ENCODE measurements around the gene GABPB2.

The GABPB2 gene

DNA sequence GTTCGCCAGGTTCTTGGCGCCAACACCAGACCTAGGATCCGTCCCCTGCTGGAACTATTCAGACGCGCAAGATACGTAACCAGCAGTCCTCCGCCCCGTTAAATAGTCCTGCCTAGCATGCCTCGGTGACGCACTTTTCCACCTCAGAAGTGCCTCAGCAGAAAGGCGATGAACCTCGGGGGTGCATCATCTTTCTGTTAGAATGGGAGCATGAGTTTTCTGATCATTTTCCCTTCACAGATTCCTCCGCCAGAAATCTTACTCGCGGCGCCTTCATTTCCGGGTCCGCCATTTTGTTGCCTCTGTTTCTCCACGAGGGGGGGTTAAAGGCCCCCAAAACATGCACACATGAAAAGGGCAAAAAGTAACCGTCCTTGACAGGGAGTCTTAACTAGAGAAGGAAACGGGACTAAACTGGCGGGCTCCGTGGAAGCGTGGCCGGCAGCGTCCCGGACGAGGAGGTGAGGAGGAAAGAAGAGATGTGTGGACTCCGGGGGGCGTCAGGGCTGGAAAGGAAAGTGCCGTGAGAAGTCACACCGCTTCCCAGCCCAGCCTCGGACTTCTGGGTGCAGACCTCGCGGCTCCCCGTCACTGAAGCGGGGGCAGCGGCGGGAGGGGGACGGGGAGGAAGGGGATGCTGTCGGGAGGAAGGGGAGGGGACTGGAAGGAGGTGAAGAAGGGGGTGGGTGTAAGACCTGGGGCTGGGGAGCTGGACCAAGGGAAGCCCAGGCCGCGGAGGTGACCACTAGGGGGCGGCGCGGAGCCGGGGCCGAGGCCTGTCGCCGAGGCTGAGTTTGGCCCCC is at the start of gene GABPB2:
Gene GABPB2, plus strand, starts transcription at position 288 of the 803 bp plus-strand sequence. CDS start 17,429 bp downstream, outside the sequence.
- FAIRE-seq = no peak

DNA sequence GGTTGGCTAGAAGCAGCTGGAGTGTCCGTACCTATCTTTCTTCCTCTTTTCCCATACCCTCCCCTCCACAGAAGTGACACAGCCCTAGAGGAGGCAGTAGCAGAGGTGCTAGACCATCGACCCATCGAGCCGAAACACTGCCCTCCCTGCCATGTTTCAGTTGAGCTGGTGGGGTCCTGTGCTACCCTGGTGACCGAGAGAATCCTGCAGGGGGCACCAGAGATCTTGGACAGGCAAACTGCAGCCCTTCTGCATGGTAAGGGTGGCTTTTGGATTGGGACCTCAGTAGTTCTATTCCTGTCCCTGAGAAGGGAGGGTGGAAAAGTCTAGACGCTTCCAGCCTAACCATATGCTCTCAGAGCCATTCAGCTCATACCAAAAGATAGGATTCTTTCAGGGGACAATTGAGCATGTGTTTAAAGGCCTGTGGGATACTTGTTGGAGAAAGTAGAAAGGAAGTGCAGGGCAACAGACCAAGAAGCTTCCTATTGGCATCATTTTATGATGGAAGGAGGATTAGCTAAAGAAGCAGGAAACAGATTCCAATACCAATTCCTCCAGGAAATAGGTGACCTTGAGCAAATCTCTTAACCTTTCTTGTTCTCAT is 45.9 kb upstream of the GABPB2 start:
- peak; percentile 42 for FAIRE-seq

DNA sequence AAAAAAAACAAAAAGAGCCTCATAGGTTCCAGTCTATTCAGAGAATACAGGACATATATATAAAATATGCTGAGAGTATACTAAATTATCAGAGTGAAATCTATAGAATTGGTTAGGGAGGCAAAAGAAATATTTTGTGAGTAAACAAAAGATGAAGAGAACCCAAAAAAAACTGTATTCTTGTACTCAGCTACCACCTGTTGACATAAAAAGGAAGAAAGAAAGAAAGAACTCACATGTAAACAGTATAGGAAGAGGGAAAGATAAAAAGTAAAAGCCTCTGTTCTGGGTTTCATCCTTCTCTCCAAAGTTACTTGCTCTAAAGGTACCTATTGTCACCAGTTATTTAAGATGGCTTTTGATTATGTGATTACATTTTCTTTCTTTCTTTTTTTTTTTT is 44.1 kb upstream of the GABPB2 start:
- no peak for FAIRE-seq

DNA sequence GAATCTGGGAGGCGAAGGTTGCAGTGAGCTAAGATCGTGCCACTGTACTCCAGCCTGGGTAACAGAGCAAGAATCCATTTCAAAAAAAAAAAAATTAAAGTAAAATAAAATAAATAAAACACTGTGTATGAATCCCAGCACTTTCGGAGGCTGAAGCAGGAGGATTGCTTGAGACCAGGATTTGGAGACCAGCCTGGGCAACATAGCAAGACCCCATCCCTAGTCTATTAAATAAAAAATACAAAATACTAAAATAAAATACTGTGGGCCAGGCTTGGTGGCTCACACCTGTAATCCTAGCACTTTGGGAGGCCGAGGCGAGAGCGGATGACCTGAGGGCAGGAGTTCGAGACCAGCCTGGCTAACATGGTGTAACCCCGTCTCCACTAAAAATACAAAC is 38.4 kb upstream of the GABPB2 start:
- FAIRE-seq = no peak

DNA sequence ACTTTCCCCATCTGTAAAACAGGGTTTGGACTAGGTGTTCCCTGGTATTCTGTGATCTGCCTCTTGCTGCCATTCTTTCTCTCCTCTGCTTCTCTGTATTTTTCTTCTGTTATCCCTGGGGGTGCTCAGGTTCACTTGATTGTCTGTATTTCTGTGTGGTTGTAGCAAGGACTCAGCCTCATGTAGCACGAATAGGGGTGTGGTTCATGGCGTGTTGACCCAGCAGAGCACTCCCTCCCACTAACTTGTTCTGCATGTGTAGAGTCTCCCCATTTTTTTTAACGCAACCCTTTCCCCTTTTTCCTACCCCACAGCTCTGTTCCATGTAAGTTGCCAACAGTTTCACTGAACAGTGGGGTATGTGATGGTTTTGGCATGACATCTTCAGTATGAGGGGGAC is 35.4 kb upstream of the GABPB2 start:
- no peak for FAIRE-seq

DNA sequence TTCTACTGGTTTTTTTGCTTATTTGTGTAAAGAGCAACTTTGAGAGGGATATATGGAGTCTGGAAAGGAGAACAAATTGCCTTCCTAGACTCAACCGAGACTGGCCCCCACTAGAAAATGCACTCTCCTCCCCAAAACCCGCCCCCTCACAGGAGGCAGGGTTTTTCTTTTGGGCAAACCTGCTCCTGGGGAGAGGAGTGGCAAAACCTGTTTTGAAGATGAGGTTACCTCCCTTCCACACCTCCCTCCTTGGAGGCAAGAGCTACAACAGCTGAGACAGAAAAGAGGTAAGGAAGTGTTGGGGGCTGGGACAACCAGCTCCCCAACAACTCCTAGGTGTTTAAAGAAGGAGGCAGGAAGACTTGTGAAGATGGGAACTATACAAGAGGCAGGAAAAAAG is 34.2 kb upstream of the GABPB2 start, which contains the start of gene BNIPL:
Gene BNIPL, plus strand, starts transcription at position 231 of the 400 bp plus-strand sequence. Its CDS starts 140 bp downstream, at position 371.
- no peak for FAIRE-seq

DNA sequence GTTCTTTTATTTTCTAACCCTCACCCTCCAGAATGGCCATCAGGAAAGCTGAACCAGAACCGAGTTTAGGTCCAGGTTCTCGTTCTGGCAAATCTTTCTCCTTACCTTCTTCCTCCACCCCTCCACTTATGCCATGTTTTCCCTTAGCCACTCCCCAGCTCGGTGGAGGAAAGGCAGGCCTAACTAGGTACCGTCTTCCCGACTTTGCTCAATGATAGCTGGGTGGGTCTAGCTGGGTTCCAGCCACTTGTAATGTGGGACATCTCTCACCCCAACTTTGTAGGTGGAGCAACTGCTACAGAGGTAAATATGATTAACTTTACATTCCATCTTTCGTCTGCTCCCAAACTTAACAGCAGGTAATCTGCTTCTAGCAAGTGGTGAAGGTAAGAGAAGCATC is 33.5 kb upstream of the GABPB2 start:
- FAIRE-seq = no peak

DNA sequence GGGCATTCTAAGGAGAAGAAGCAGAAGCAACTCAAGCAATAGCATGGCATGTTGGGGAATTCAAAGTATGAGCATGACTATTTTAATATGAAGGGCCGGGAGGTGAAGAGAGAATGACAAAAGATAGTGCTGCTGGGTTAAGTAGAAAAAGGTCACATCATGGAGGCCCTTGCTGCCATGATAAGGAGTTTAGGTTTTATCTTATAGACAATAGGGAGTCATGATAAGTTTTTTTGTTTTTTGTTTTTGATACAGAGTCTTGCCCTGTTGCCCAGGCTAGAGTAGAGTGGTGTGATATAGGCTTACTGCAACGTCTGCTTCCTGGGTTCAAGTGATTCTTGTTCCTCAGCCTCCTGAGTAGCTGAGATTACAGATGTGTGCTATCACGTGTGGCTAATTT is 31.0 kb upstream of the GABPB2 start:
- no peak for FAIRE-seq

DNA sequence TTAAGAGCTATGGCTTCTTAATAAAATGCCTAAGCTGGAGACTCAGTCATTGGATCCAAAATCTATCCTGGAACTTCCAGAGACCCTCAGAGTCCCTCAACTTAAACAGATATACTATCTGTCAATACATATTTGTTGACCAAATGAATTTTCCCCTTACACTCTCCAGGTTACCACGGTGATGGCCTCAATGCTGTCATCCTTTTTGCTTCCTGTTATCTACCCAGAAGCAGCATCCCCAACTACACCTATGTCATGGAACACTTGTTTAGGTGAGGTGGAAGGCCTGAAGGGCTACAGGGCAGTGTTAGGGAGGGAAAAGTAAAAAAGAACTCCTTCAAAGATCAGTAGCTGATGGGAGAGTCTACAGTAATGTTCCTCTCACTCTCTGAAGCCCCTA is 27.4 kb upstream of the GABPB2 start:
- no peak for FAIRE-seq

DNA sequence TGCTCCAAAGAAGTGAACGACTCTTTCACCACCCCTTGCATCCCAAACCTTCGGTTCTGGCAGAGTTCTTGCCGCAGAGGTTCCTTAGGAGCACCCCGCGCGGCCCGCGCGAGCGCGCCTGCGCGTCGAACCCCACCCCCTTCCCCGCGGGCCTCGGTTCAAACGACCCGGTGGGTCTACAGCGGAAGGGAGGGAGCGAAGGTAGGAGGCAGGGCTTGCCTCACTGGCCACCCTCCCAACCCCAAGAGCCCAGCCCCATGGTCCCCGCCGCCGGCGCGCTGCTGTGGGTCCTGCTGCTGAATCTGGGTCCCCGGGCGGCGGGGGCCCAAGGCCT is 23.0 kb upstream of the GABPB2 start, which contains the start of gene C1orf56:
Gene C1orf56, plus strand, starts transcription at position 161 of the 334 bp plus-strand sequence. Its CDS starts 97 bp downstream, at position 258.
- no peak for FAIRE-seq

DNA sequence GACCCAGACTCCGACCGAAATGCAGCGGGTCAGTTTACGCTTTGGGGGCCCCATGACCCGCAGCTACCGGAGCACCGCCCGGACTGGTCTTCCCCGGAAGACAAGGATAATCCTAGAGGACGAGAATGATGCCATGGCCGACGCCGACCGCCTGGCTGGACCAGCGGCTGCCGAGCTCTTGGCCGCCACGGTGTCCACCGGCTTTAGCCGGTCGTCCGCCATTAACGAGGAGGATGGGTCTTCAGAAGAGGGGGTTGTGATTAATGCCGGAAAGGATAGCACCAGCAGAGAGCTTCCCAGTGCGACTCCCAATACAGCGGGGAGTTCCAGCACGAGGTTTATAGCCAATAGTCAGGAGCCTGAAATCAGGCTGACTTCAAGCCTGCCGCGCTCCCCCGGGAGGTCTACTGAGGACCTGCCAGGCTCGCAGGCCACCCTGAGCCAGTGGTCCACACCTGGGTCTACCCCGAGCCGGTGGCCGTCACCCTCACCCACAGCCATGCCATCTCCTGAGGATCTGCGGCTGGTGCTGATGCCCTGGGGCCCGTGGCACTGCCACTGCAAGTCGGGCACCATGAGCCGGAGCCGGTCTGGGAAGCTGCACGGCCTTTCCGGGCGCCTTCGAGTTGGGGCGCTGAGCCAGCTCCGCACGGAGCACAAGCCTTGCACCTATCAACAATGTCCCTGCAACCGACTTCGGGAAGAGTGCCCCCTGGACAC is 22.5 kb upstream of the GABPB2 start:
- no peak for FAIRE-seq

DNA sequence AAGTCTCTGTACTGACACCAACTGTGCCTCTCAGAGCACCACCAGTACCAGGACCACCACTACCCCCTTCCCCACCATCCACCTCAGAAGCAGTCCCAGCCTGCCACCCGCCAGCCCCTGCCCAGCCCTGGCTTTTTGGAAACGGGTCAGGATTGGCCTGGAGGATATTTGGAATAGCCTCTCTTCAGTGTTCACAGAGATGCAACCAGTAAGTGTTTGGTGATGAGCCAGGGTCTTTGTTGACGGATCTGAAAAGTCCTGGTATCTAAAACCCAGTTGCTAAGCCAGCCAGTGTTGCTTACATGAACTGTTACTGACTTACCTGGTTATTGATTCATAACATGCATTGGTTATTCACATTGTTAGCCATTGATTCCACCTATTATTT is 21.9 kb upstream of the GABPB2 start:
- FAIRE-seq = no peak

DNA sequence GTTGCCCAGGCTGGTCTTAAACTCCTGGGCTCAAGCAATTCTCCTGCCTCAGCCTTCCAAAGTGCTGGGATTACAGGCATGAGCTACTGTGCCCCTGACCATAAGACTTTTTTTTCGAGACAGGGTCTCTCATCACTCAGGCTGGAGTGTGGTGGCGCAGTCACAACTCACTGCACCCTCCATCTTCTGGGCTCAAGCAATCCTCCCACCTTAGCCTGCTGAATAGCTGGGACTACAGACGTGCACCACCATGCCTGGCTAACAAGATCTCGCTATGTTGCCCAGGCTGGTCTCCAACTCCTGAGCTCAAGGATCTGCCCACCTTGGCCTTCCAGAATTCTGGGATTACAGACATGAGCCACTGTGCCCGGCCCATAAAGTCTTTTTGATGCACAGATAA is 21.1 kb upstream of the GABPB2 start:
- no peak for FAIRE-seq

DNA sequence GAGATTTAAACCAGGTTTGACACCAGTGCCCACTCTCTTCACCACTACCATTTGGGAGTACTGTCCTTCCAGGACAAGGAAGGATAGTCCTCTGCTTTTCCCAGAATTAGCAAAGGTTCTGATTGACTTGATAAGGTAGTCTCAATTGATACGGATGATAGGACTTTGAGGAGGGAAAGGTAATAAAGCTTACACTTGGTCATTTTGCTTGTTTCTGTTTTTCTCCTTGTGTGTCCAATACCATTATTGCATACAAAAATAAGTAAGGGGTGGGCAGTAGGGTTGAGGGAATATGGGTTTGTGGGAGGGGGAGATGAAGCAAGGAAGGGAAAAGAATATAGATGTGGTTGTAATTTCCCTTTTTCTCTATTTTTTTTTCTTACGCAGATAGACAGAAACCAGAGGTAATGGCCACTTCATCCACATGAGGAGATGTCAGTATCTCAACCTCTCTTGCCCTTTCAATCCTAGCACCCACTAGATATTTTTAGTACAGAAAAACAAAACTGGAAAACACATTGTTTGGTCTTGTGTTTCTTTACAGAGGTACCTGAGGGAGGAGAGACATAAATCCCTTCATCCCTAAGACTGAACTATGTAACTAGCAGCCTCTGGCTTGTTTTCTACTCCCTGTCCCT is 20.4 kb upstream of the GABPB2 start:
- FAIRE-seq = no peak

DNA sequence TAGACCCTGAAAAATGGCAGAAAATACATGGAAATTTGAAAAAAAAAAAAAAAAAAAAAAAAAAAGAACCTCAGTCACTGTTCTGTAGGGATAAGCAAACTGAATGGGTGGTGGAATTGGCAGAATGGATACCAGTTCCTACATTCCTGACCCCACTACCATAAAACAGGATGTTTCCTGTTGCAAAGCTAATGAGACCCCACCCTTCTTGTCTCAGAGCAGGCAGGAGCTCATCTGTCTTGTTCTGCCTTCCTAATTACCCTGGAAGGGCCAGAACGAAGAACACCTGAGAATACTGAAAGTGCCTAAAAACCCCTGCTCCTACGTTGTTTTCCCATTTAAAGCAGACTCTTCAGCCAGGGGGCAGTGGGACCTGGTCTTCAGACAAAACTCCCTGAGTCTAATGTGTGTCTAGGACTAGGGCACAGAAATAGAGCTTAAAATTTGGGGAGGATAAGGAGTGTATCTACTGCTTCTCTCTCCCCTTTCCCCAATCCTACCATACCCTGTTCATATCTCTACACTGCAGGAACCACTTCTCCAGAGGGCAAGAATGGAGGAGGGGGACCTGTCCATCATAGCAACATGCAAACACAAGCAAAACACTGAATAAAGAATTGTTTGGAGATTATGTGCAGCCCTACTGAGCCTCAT is 19.1 kb upstream of the GABPB2 start:
- no peak for FAIRE-seq

DNA sequence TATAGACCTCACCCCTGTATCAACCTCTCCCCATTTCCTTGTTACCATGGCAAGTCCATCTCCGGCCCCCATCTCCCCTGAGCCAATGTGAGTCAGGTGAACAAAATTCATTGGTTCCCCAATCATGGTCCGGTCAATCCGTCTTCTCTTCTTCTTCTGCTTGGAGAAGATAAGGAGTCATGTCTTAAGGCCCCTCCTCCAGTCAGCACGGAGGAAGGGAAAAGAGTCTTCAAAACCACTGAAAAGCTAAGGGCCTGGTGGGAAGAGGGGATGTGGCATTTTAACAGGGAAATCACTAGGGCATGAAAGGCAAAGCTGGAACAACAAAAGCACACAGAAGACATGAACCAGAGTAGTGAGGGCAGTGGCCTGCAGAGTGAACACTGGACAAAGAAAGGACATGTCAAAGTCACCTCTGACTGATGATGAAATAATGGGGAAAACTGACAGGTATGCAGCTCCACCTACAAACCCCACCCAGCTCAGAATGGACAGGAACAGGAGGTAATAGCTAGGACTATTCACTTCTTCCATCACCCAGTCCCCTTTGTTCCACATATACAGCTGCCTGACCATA is 15.5 kb upstream of the GABPB2 start:
- FAIRE-seq = no peak

DNA sequence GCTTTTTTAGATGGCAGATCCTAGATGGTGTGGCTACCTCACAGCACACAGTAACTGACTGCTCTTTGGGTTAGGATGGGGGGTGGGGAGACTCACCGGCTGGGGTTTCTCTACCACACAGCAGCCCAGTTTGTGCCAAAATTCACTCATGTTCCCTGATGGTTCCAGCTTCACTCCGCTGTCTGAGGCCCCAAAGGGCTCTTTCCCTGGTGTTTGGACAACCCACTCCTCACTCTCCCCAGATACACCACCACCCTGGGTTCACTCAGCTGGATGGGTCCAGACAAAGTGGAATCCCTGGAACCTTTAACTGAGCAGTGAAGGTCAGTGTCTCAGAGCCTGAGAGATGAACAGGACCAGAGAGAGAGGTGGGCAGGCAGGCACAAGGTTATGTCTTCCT is 15.0 kb upstream of the GABPB2 start:
- no peak for FAIRE-seq

DNA sequence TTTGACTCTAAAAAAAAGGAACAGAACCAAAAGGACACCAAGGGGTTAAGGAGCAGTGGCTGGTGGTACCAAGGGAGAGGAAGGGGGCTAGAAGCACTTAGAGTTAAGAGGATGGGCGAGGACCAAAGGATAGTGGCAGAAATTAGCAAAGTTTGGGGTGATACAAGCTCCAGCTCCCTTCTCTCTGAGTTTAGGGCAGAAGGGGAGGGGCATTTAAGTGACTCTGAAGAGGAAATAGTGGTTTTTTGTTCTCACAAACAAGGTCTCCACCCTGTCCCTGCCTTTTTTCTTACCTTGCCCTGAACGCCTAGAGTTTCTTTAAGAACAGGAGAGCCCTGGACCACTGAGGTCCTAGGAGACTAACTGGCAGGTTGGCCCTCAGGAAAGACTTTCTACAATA is 14.4 kb upstream of the GABPB2 start:
- no peak for FAIRE-seq

DNA sequence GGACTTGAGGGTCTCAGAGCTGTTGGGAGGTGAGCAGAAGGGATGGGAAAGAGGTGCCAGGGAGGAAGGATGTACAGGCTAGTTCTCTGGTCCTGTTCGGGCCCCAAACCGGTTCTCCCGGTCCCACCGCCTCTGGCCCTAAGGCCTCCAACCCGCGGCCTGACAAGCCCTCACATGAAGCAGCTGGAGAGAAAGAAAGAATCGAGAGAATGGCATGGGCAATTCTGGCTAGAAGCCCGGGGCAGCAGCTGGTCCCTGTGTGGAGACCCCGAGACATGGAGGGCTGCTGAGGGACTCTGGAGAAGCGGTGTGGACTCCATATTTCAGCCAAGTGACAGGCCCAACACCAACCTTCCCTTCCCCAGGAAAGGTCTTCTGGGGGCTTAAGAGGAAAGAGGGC is 11.9 kb upstream of the GABPB2 start:
- FAIRE-seq = no peak

DNA sequence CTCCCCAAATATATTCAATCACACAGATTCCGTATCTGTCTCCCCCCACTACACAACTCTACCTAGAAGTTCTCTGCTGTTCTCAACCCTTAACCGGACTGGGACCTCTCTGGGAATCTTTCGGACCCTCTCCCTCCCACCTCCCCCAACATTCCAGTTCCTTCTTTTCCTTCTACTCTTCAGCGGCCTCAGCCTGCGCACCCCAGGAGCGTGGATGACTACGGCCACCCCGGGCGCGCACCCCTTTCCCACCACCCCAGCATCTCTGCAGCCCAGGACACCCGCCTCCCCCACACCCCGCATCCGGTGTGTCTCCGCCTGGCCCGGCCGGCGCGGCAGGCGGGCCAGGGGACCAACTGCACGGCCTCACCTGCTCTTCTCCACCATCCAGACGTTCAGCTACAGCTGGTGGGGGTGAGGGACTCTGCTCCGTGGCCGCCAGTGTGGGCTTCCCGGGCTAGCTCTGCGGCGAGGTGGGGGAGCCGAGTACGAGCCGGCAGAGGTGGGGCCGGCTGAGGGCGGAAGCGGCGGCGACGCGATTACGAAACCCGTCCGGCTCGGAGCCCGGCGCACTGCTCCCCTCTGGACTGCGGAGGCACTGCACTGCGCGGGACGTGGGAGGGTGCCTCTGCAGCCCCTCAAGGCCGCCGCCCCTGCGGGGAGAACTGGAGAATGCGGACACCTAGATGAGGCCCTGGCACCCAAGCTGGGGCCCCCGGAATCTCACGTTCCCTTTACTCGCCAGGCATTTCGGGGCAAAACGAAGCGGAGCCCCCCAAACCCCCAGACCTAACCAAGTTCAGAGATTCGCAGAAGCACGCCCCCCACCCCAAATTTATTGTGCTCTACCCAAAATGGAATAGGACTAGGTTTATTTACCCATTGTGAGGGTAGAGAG is 11.2 kb upstream of the GABPB2 start, which contains the start of gene CDC42SE1:
Gene CDC42SE1, minus strand, starts transcription at position 514 of the 898 bp plus-strand sequence. CDS start 3,892 bp downstream, outside the sequence.
- no peak for FAIRE-seq

DNA sequence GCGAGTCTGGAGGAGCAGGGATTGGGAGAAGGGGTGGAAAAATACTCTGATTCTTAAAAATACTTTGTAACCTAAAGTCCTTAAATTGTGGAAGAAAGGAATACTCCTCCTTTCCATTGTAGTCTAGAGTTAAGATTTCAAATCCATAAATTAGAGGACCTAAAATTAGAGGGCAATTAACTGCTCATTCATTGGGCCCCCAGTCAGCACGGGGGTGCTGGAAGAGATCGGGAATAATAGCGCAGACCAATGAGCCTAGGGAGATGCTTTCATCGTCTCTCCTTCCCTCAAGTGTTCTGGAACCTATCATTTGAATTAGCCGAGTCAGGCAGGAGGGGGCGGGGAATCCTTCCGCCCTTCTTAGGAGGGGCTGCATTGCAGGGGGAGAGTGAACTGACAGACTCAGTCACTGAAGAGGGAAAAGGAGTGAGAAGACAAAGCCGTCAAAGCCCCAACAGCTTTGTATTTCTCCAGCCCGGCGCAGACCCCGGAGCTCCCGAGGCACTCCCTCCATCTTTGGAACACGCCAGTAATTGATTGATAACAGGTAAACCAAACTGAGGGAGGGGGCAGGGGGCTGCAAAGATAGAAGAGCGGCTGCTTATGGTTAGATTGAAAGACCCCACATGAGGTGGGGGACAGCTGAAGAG is 10.4 kb upstream of the GABPB2 start, which contains the start of gene MLLT11:
Gene MLLT11, plus strand, starts transcription at position 391 of the 650 bp plus-strand sequence. CDS start 6,828 bp downstream, outside the sequence.
- FAIRE-seq = no peak

Data from G401.6 (cell line).